Occipital lobe (tissue), 3 donors: Measurements from ENCODE around the gene NUP50. TPM values are rescaled to one million over a fixed set of nuclear protein-coding genes. Genes with fewer than 3 reads are reported as not detected.

Experiments
- DNase-seq: peaks from one replicate; lab custom pipeline; 2025; lab: John Stamatoyannopoulos, UW
- small RNA-seq: library from RNA; depleted of rRNA; stranded (forward); fragments of <200 nt; gene quantifications from one replicate; pipeline ENCODE3, GENCODE V24; 2014
- total RNA-seq: library from RNA; depleted of rRNA; stranded (reverse); fragments of >200 nt; gene quantifications from one replicate; pipeline ENCODE4 v1.2.3, GENCODE V29; 2014

The NUP50 gene
- total RNA-seq, 1 donor from 2014 or later: 65.4 TPM

- peak; percentile 71 for DNase-seq
Measured at GRCh38 chr22:45227645-45228400, 64.1 kb downstream of the NUP50 start.

- DNase-seq: no peak
Measured at GRCh38 chr22:45228401-45228754, 64.7 kb downstream of the NUP50 start.

- no peak for DNase-seq
Measured at GRCh38 chr22:45229181-45229580, 65.5 kb downstream of the NUP50 start.

GRCh38 chr22:45230026-45230721 lies 66.4 kb downstream of the NUP50 start:
- DNase-seq: no peak

GRCh38 chr22:45231293-45231692 lies 67.6 kb downstream of the NUP50 start:
- no peak for DNase-seq

- DNase-seq: no peak
Measured at GRCh38 chr22:45233386-45233785, 69.7 kb downstream of the NUP50 start.

- DNase-seq: no peak
Measured at GRCh38 chr22:45233827-45234226, 70.1 kb downstream of the NUP50 start.

GRCh38 chr22:45235101-45235777 lies 71.5 kb downstream of the NUP50 start:
- DNase-seq: no peak

- DNase-seq: no peak
Measured at GRCh38 chr22:45235851-45236342, 72.2 kb downstream of the NUP50 start.

GRCh38 chr22:45237065-45237990 lies 73.6 kb downstream of the NUP50 start:
- DNase-seq: no peak

Small RNAs within 50 kb of the gene (small RNA-seq; reads per million reads assigned to genes)
- gene MIR1249: 1.0 reads per million, percentile 73 among the genes with 10 or more reads in this experiment

Other genes with a start within 250 kb of the NUP50 start
- 8.1 TPM for gene PHF21B, start 153.9 kb upstream of the NUP50 start, total RNA-seq
- 61.0 TPM for gene KIAA0930, start 77.0 kb downstream of the NUP50 start, total RNA-seq
- not detected for gene UPK3A, start 121.0 kb downstream of the NUP50 start, total RNA-seq
- 6.2 TPM for gene FAM118A, start 146.0 kb downstream of the NUP50 start, total RNA-seq
- gene SMC1B, start 249.7 kb downstream of the NUP50 start, total RNA-seq: under 0.01 TPM
- not detected for gene RIBC2, start 249.8 kb downstream of the NUP50 start, total RNA-seq